H1 (cell line): ENCODE data around the gene UBAC1. TPM values are rescaled to one million over a fixed set of nuclear protein-coding genes. Genes with fewer than 3 reads are reported as not detected.

ENCODE experiments used
- RNF2 ChIP-seq: fragments of 200-900, 300-1000 bp; sonication (generic); IDR thresholded peaks from 2 replicates; pipeline ENCODE4 v1.7.1; 2016; ENCODE audit warnings: borderline replicate concordance, low read depth, mild to moderate bottlenecking, antibody characterized with exemption, low read length; ENCODE audit not compliant: poor library complexity, severe bottlenecking; ENCODE audit errors: missing control alignments
- SIRT6 ChIP-seq: IDR thresholded peaks from one replicate; pipeline ENCODE4 v1.7.1; 2012; ENCODE audit warnings: low read length, inconsistent platforms
- SRF ChIP-seq: IDR thresholded peaks from 2 replicates; pipeline ENCODE4 v1.6.1; 2011; ENCODE audit warnings: mild to moderate bottlenecking, low read depth, low read length, moderate library complexity
- polyA plus RNA-seq, 7 experiments: library from polyadenylated mRNA; depleted of rRNA in 3 of 7; stranded (reverse) in 5 of 7; unstranded in 2 of 7; fragments of >200 nt in 5 of 7; fragments of 200-250 nt in 2 of 7; gene quantifications; 1 replicate in 5 of 7; 2 replicates in 1 of 7; 4 replicates in 1 of 7; pipeline versions ENCODE4 v1.2.1 to v1.2.3, GENCODE V29; 2011 to 2013; ENCODE audit warnings: missing spikeins in 2 of 7, mixed read lengths in 2 of 7
- total RNA-seq: library from RNA; stranded (reverse); fragmentation: NEBNext Ultra II Directional; extraction: Animal tissue kit (Norgen Biotek cat#: 25700); gene quantifications from 2 replicates; pipeline ENCODE4 v1.2.1, GENCODE V29; 2021

The UBAC1 gene
- total and polyA plus RNA-seq, 2 of the 8 experiments (the other 6 are each of a cell fraction or from before 2014, with no cell fraction given): 59.3 to 85.2 TPM

GRCh38 chr9:135928731-135929655, 32.2 kb downstream of the UBAC1 start (continued):
- TF ChIP-seq SIRT6 (no peak), SRF (no peak), RNF2 (no peak)
- TF ChIP-seq, all 59 proteins: peak for 0
